ENCODE results near the gene GLI2. TPM values are rescaled to one million over a fixed set of nuclear protein-coding genes. Genes with fewer than 3 reads are reported as not detected.

The GLI2 gene
- total and polyA plus RNA-seq, 2 of the 13 experiments (the other 11 are each of a cell fraction or from before 2014, with no cell fraction given), result not detected

DNA sequence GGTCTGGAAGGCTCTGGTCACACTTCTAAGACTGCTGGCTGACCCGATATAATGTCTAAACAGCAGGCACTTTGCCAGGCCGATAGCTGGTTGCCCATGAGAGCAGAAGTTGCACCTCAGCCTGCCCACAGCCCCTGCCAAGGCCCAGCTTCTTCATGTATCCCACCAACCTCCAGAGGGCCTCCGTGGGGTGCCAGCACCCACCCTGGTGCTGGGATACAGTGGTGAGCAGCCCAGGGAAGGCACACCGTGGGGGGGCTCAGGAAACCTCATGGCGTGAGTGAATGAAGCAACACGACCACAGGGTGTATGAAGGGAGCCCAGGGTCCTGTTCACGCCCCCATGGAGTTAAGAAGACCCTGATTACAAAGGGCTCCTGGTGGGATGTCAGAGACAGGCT, 16.2 kb upstream of the GLI2 start:
- FAIRE-seq, result no peak
- Histone ChIP-seq H4K20me1 (ENCODE audit: insufficient read depth, low read length) (no peaks in the 10 kb centered on the region), H3K27me3 (ENCODE audit: control insufficient read depth in 1 of 2, insufficient read depth in 2 of 2, low read length in 2 of 2) (peaks cover 7 to 68% of the 10 kb centered on the region in 2 experiments; a peak in 3 of 5 replicates)

DNA sequence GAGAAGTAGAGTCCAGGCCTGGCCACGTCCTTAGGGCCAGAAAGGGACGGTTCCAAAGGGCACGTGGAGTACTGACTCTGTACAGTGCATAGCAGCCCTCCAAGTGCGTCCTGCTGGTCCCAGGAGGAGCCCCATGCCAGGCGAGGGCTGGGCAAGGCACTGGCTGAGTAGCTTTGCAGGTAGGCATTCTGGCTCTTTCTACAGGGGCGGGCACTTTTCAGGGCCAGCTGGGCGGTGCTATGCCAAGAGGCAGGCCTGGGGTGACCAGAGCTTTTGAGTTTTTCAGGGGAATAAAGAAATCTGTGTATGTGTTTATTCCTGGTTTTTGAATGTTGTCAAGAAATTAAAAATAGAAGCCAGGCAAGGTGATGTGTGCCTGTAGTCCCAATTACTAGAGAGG, 15.4 kb upstream of the GLI2 start:
- Histone ChIP-seq H3K79me2 (ENCODE audit: insufficient read depth, low read length) (no peaks in the 10 kb centered on the region), H3K9me3 (ENCODE audit: low read length) (no peaks in the 10 kb centered on the region), H3K4me1 (ENCODE audit: insufficient read depth, low read length) (no peaks in the 10 kb centered on the region), H4K20me1 (ENCODE audit: insufficient read depth, low read length) (no peaks in the 10 kb centered on the region), H3K4me2 (ENCODE audit: low read depth, low read length) (no peak overlapping the region), H3K4me3 (replicated peaks in 1 of 3; ENCODE audit: insufficient read depth in 1 of 3, low read depth in 2 of 3, low read length in 3 of 3) (no peak overlapping the region), H3K27ac (ENCODE audit: extremely low read length, insufficient read depth, low read length) (no peak overlapping the region), H3K36me3 (replicated peaks in 1 of 2; ENCODE audit: control insufficient read depth in 1 of 2, insufficient read depth in 2 of 2, low read length in 2 of 2) (no peaks in the 10 kb centered on the region), H3K27me3 (ENCODE audit: control insufficient read depth in 1 of 2, insufficient read depth in 2 of 2, low read length in 2 of 2) (peaks cover 7 to 61% of the 10 kb centered on the region in 2 experiments; a peak in 3 of 5 replicates), H2AFZ (ENCODE audit: low read length) (no peak overlapping the region), H3K9ac (ENCODE audit: insufficient read depth, low read depth, low read length) (no peak overlapping the region)
- intact Hi-C loops (cut with micrococcal nuclease; ENCODE audit: unreplicated experiment) (no loop called here), in situ Hi-C loops (cut with HindIII; ENCODE audit: extremely low pct_ligation_motif_present, low pct_unique_long_range_greater_than_20kb) (no loop called here)
- no peak for DNase-seq (ENCODE audit: low spot score)
- FAIRE-seq, result no peak
- no TSS peak for BruUV-seq (replicated peaks)
- no peak for ATAC-seq
- POLR2A ChIA-PET, result no interaction called here
- 9% methylated on average over 5 of the region's 7 CpGs for WGBS (ENCODE audit: low lambda C conversion rate)
- TF ChIP-seq, protein P1, sequence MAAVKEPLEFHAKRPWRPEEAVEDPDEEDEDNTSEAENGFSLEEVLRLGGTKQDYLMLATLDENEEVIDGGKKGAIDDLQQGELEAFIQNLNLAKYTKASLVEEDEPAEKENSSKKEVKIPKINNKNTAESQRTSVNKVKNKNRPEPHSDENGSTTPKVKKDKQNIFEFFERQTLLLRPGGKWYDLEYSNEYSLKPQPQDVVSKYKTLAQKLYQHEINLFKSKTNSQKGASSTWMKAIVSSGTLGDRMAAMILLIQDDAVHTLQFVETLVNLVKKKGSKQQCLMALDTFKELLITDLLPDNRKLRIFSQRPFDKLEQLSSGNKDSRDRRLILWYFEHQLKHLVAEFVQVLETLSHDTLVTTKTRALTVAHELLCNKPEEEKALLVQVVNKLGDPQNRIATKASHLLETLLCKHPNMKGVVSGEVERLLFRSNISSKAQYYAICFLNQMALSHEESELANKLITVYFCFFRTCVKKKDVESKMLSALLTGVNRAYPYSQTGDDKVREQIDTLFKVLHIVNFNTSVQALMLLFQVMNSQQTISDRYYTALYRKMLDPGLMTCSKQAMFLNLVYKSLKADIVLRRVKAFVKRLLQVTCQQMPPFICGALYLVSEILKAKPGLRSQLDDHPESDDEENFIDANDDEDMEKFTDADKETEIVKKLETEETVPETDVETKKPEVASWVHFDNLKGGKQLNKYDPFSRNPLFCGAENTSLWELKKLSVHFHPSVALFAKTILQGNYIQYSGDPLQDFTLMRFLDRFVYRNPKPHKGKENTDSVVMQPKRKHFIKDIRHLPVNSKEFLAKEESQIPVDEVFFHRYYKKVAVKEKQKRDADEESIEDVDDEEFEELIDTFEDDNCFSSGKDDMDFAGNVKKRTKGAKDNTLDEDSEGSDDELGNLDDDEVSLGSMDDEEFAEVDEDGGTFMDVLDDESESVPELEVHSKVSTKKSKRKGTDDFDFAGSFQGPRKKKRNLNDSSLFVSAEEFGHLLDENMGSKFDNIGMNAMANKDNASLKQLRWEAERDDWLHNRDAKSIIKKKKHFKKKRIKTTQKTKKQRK (IDR thresholded peaks at IDR 0.05; ENCODE audit: low read length), result no peak
- TF ChIP-seq ZNF317 (CRISPR knock-in tag; IDR thresholded peaks at IDR 0.05) (no peak), MEF2D (CRISPR knock-in tag; IDR thresholded peaks at IDR 0.05) (no peak)
- TF ChIP-seq, protein P2, sequence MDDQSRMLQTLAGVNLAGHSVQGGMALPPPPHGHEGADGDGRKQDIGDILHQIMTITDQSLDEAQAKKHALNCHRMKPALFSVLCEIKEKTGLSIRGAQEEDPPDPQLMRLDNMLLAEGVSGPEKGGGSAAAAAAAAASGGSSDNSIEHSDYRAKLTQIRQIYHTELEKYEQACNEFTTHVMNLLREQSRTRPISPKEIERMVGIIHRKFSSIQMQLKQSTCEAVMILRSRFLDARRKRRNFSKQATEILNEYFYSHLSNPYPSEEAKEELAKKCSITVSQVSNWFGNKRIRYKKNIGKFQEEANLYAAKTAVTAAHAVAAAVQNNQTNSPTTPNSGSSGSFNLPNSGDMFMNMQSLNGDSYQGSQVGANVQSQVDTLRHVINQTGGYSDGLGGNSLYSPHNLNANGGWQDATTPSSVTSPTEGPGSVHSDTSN (CRISPR knock-in tag; IDR thresholded peaks at IDR 0.05; ENCODE audit: borderline replicate concordance), result no peak
- CTCF ChIA-PET (ENCODE audit: low intra/inter-chr PET ratio, low total read pairs), result no interaction called here

More for the DNA sequence above, 16.2 kb upstream of the GLI2 start:
- BruUV-seq (replicated peaks), result no TSS peak
- Histone ChIP-seq H3K4me1 (ENCODE audit: insufficient read depth, low read length) (no peaks in the 10 kb centered on the region), H3K36me3 (replicated peaks in 1 of 2; ENCODE audit: control insufficient read depth in 1 of 2, insufficient read depth in 2 of 2, low read length in 2 of 2) (no peaks in the 10 kb centered on the region), H3K4me2 (ENCODE audit: low read depth, low read length) (no peak overlapping the region), H3K4me3 (replicated peaks in 1 of 3; ENCODE audit: insufficient read depth in 1 of 3, low read depth in 2 of 3, low read length in 3 of 3) (no peak overlapping the region), H3K27ac (ENCODE audit: extremely low read length, insufficient read depth, low read length) (no peak overlapping the region), H3K9ac (ENCODE audit: insufficient read depth, low read depth, low read length) (no peak overlapping the region), H3K9me3 (ENCODE audit: low read length) (no peaks in the 10 kb centered on the region), H3K79me2 (ENCODE audit: insufficient read depth, low read length) (no peaks in the 10 kb centered on the region), H2AFZ (ENCODE audit: low read length) (no peak overlapping the region)
- in situ Hi-C loops (cut with HindIII; ENCODE audit: extremely low pct_ligation_motif_present, low pct_unique_long_range_greater_than_20kb) (no loop called here), intact Hi-C loops (cut with micrococcal nuclease; ENCODE audit: unreplicated experiment) (no loop called here)
- ChIA-PET CTCF (ENCODE audit: low intra/inter-chr PET ratio, low total read pairs) (no interaction called here), POLR2A (no interaction called here)
- 2% methylated on average over 7 of the region's 7 CpGs for WGBS (ENCODE audit: low lambda C conversion rate)
- DNase-seq (ENCODE audit: low spot score) (no peak), ATAC-seq (no peak)
- TF ChIP-seq FOXJ3 (CRISPR knock-in tag; IDR thresholded peaks at IDR 0.05; ENCODE audit: borderline replicate concordance), result no peak
- TF ChIP-seq ZNF367 (CRISPR knock-in tag; IDR thresholded peaks at IDR 0.05; ENCODE audit: borderline replicate concordance), result no peak
- TF ChIP-seq HOXD1 (CRISPR knock-in tag; IDR thresholded peaks at IDR 0.05), result no peak
